ENCODE data around the gene PCSK6.
"Not testable (repeated sequence)": the region's sequence is repeated elsewhere in the genome, so short reads cannot be mapped to it uniquely, and the experiment has no call there.

The PCSK6 gene

GRCh38 chr15:101357333-101357732 lies 132.2 kb downstream of the PCSK6 start:
- peak overlapping the region; percentile 54 for H4K8ac ChIP-seq (ENCODE audit: low read depth, low read length)
- H3K14ac ChIP-seq (ENCODE audit: low read length), result no peak overlapping the region
- no peak overlapping the region for H4K91ac ChIP-seq (ENCODE audit: low read depth, low read length, poor library complexity)
- peak overlapping the region; percentile 77 for H3K23ac ChIP-seq (ENCODE audit: low read depth, low read length, poor library complexity)
- H3K18ac ChIP-seq (ENCODE audit: low read length), result peak overlapping the region; percentile 86
- peaks cover 4 to 6% of the 10 kb centered on the region in 2 donors for H3K9me3 ChIP-seq (replicated peaks in 1 of 2; ENCODE audit: control insufficient read depth in 2 of 2, insufficient read depth in 1 of 2, low read depth in 1 of 2, low read length in 2 of 2)
- peak overlapping the region; percentile 66 for H3K9ac ChIP-seq (ENCODE audit: low read depth, low read length, poor library complexity)
- H2BK5ac ChIP-seq (ENCODE audit: low read length), result no peak overlapping the region
- no peak overlapping the region for H3K4me3 ChIP-seq (ENCODE audit: low read length in 2 of 2)
- peak overlapping the region; percentile 61 for H2BK15ac ChIP-seq (ENCODE audit: low read length)
- no peak for DNase-seq (ENCODE audit: low spot score)
- H2BK12ac ChIP-seq (ENCODE audit: low read length), result peak overlapping the region; percentile 89
- H3K79me1 ChIP-seq (ENCODE audit: low read depth, low read length), result no peaks in the 10 kb centered on the region
- H3K36me3 ChIP-seq (replicated peaks in 1 of 2; ENCODE audit: control insufficient read depth in 2 of 2, insufficient read depth in 2 of 2, low read length in 2 of 2), result peaks cover 2 to 4% of the 10 kb centered on the region in 2 donors
- H2BK120ac ChIP-seq (ENCODE audit: low read depth, low read length), result no peak overlapping the region
- no peak overlapping the region for H2AFZ ChIP-seq (ENCODE audit: low read length)
- H2AK5ac ChIP-seq (ENCODE audit: low read depth, low read length), result peak overlapping the region; percentile 94
- H3K4me2 ChIP-seq (ENCODE audit: insufficient read depth, low read length, poor library complexity, severe bottlenecking), result no peak overlapping the region
- H3K27ac ChIP-seq (replicated peaks; ENCODE audit: low read length), result no peak overlapping the region
- peak overlapping the region; percentile 59 for H3K4ac ChIP-seq (ENCODE audit: low read length)
- H3K4me1 ChIP-seq (ENCODE audit: control insufficient read depth in 2 of 2, insufficient read depth in 1 of 2, low read depth in 1 of 2, low read length in 2 of 2), result peaks cover 0 to 9% of the 10 kb centered on the region in 2 donors
- H3K27me3 ChIP-seq (ENCODE audit: control insufficient read depth in 3 of 3, insufficient read depth in 3 of 3, low read depth in 1 of 3, low read length in 3 of 3), result no peaks in the 10 kb centered on the region
- WGBS, 2 donors (ENCODE audit: extremely low coverage in 2 of 2, insufficient read length in 2 of 2, insufficient replicate concordance in 1 of 2), result no CpG with 5 or more reads among the region's 15 CpGs

GRCh38 chr15:101356512-101357172 lies 132.9 kb downstream of the PCSK6 start:
- not testable (repeated sequence) for H3K4me3 ChIP-seq (ENCODE audit: low read length in 2 of 2); H3K9me3 ChIP-seq (replicated peaks in 1 of 2; ENCODE audit: control insufficient read depth in 2 of 2, insufficient read depth in 1 of 2, low read depth in 1 of 2, low read length in 2 of 2); H2BK5ac ChIP-seq (ENCODE audit: low read length); H3K36me3 ChIP-seq (replicated peaks in 1 of 2; ENCODE audit: control insufficient read depth in 2 of 2, insufficient read depth in 2 of 2, low read length in 2 of 2); H3K23ac ChIP-seq (ENCODE audit: low read depth, low read length, poor library complexity); H3K4me1 ChIP-seq (ENCODE audit: control insufficient read depth in 2 of 2, insufficient read depth in 1 of 2, low read depth in 1 of 2, low read length in 2 of 2); H3K14ac ChIP-seq (ENCODE audit: low read length); H3K18ac ChIP-seq (ENCODE audit: low read length); H2AK5ac ChIP-seq (ENCODE audit: low read depth, low read length); H2BK120ac ChIP-seq (ENCODE audit: low read depth, low read length); H4K8ac ChIP-seq (ENCODE audit: low read depth, low read length); H2BK12ac ChIP-seq (ENCODE audit: low read length); H3K4me2 ChIP-seq (ENCODE audit: insufficient read depth, low read length, poor library complexity, severe bottlenecking); H3K4ac ChIP-seq (ENCODE audit: low read length); H3K27ac ChIP-seq (replicated peaks; ENCODE audit: low read length); H3K79me1 ChIP-seq (ENCODE audit: low read depth, low read length); DNase-seq (ENCODE audit: low spot score); H2AFZ ChIP-seq (ENCODE audit: low read length); H2BK15ac ChIP-seq (ENCODE audit: low read length); H3K27me3 ChIP-seq (ENCODE audit: control insufficient read depth in 3 of 3, insufficient read depth in 3 of 3, low read depth in 1 of 3, low read length in 3 of 3); H4K91ac ChIP-seq (ENCODE audit: low read depth, low read length, poor library complexity); H3K9ac ChIP-seq (ENCODE audit: low read depth, low read length, poor library complexity)
- WGBS, 2 donors (ENCODE audit: extremely low coverage in 2 of 2, insufficient read length in 2 of 2, insufficient replicate concordance in 1 of 2), result no CpG with 5 or more reads among the region's 9 CpGs

GRCh38 chr15:101355678-101356464 lies 133.6 kb downstream of the PCSK6 start:
- Histone ChIP-seq H2AK5ac (ENCODE audit: low read depth, low read length) (no peak overlapping the region), H3K4me1 (ENCODE audit: control insufficient read depth in 2 of 2, insufficient read depth in 1 of 2, low read depth in 1 of 2, low read length in 2 of 2) (peaks cover 0 to 9% of the 10 kb centered on the region in 2 donors), H2BK5ac (ENCODE audit: low read length) (no peak overlapping the region), H4K91ac (ENCODE audit: low read depth, low read length, poor library complexity) (no peak overlapping the region), H4K8ac (ENCODE audit: low read depth, low read length) (no peak overlapping the region), H2BK120ac (ENCODE audit: low read depth, low read length) (no peak overlapping the region), H3K4ac (ENCODE audit: low read length) (no peak overlapping the region), H3K4me2 (ENCODE audit: insufficient read depth, low read length, poor library complexity, severe bottlenecking) (no peak overlapping the region), H3K9me3 (replicated peaks in 1 of 2; ENCODE audit: control insufficient read depth in 2 of 2, insufficient read depth in 1 of 2, low read depth in 1 of 2, low read length in 2 of 2) (peaks cover 4 to 6% of the 10 kb centered on the region in 2 donors), H3K23ac (ENCODE audit: low read depth, low read length, poor library complexity) (peak overlapping the region; percentile 83), H3K9ac (ENCODE audit: low read depth, low read length, poor library complexity) (no peak overlapping the region), H2BK15ac (ENCODE audit: low read length) (peak overlapping the region; percentile 77), H3K18ac (ENCODE audit: low read length) (peak overlapping the region; percentile 80), H3K36me3 (replicated peaks in 1 of 2; ENCODE audit: control insufficient read depth in 2 of 2, insufficient read depth in 2 of 2, low read length in 2 of 2) (peaks cover 2 to 4% of the 10 kb centered on the region in 2 donors), H3K79me1 (ENCODE audit: low read depth, low read length) (no peaks in the 10 kb centered on the region), H3K27me3 (ENCODE audit: control insufficient read depth in 3 of 3, insufficient read depth in 3 of 3, low read depth in 1 of 3, low read length in 3 of 3) (no peaks in the 10 kb centered on the region), H2BK12ac (ENCODE audit: low read length) (peak overlapping the region; percentile 5), H3K4me3 (ENCODE audit: low read length in 2 of 2) (peak overlapping the region in 1 of 2 donors; percentile 8), H3K27ac (replicated peaks; ENCODE audit: low read length) (no peak overlapping the region), H3K14ac (ENCODE audit: low read length) (no peak overlapping the region), H2AFZ (ENCODE audit: low read length) (no peak overlapping the region)
- WGBS, 2 donors (ENCODE audit: extremely low coverage in 2 of 2, insufficient read length in 2 of 2, insufficient replicate concordance in 1 of 2), result no CpG with 5 or more reads among the region's 23 CpGs
- DNase-seq (ENCODE audit: low spot score), result no peak

GRCh38 chr15:101354891-101355623 lies 134.4 kb downstream of the PCSK6 start:
- no CpG with 5 or more reads among the region's 5 CpGs for WGBS, 2 donors (ENCODE audit: extremely low coverage in 2 of 2, insufficient read length in 2 of 2, insufficient replicate concordance in 1 of 2)
- no peak overlapping the region for H3K27ac ChIP-seq (replicated peaks; ENCODE audit: low read length)

More at GRCh38 chr15:101354891-101355623, 134.4 kb downstream of the PCSK6 start:
- Histone ChIP-seq H3K9me3 (replicated peaks in 1 of 2; ENCODE audit: control insufficient read depth in 2 of 2, insufficient read depth in 1 of 2, low read depth in 1 of 2, low read length in 2 of 2) (peaks cover 4 to 6% of the 10 kb centered on the region in 2 donors), H2BK5ac (ENCODE audit: low read length) (no peak overlapping the region), H3K36me3 (replicated peaks in 1 of 2; ENCODE audit: control insufficient read depth in 2 of 2, insufficient read depth in 2 of 2, low read length in 2 of 2) (peaks cover 2 to 4% of the 10 kb centered on the region in 2 donors), H2BK15ac (ENCODE audit: low read length) (no peak overlapping the region), H3K18ac (ENCODE audit: low read length) (no peak overlapping the region), H3K4ac (ENCODE audit: low read length) (no peak overlapping the region), H2BK12ac (ENCODE audit: low read length) (no peak overlapping the region), H4K8ac (ENCODE audit: low read depth, low read length) (no peak overlapping the region), H2BK120ac (ENCODE audit: low read depth, low read length) (no peak overlapping the region), H2AK5ac (ENCODE audit: low read depth, low read length) (no peak overlapping the region), H3K23ac (ENCODE audit: low read depth, low read length, poor library complexity) (no peak overlapping the region), H3K9ac (ENCODE audit: low read depth, low read length, poor library complexity) (no peak overlapping the region), H2AFZ (ENCODE audit: low read length) (no peak overlapping the region), H3K4me3 (ENCODE audit: low read length in 2 of 2) (no peak overlapping the region), H4K91ac (ENCODE audit: low read depth, low read length, poor library complexity) (no peak overlapping the region), H3K27me3 (ENCODE audit: control insufficient read depth in 3 of 3, insufficient read depth in 3 of 3, low read depth in 1 of 3, low read length in 3 of 3) (no peaks in the 10 kb centered on the region), H3K4me1 (ENCODE audit: control insufficient read depth in 2 of 2, insufficient read depth in 1 of 2, low read depth in 1 of 2, low read length in 2 of 2) (peaks cover 0 to 9% of the 10 kb centered on the region in 2 donors), H3K4me2 (ENCODE audit: insufficient read depth, low read length, poor library complexity, severe bottlenecking) (no peak overlapping the region), H3K14ac (ENCODE audit: low read length) (peak overlapping the region; percentile 47), H3K79me1 (ENCODE audit: low read depth, low read length) (no peaks in the 10 kb centered on the region)
- DNase-seq (ENCODE audit: low spot score), result no peak
